ENCODE results near the gene GPR142. TPM values are rescaled to one million over a fixed set of nuclear protein-coding genes. Genes with fewer than 3 reads are reported as not detected.
A peak's percentile ranks its signal among the peaks of the same experiment; 100 is the strongest.

Gene GPR142
- total and polyA plus RNA-seq, 2 of the 8 experiments (the other 6 are each of a cell fraction or from before 2014, with no cell fraction given): 0.05 TPM; not detected in 1

DNA sequence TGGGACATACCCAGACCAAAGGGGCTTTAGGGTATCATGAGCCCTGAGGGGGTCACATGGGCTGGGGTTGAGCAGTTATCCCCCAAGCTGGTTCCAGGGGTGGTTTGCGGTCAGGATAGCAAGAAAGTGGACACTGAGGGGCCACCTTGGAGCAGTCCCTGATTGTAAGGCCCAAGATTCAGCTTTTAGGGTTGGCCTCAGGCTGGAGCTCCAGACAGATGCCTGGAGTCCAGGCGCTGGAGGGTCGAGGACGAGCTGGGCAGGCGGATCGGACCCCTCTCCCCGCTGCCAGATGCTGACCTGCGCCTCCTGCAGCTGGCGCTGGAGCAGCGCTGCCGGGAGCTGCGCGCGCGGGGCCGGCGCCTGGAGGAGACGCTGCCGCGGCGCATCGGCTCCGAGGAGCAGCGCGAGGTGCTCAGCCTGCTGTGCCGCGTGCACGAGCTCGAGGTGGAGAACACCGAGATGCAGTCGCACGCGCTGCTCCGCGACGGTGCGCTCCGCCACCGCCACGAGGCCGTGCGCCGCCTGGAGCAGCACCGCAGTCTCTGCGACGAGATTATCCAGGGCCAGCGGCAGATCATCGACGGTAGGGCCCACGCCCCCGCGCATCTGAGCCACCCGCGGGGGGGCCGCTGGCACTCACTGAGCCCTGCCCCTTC lies 15.6 kb upstream of the GPR142 start:
- FAIRE-seq (no peak), DNase-seq (ENCODE audit: low read depth in 1 of 2, low spot score in 2 of 2) (no peak)
- H4K8ac ChIP-seq (ENCODE audit: extremely low read depth, insufficient read depth, low read length): peak overlapping the region; percentile 87
- H3K27ac ChIP-seq (ENCODE audit: low read depth, low read length): no peak overlapping the region
- no peaks in the 10 kb centered on the region for H3K9me3 ChIP-seq (ENCODE audit: insufficient read depth in 2 of 2, low read depth in 1 of 2, low read length in 1 of 2)
- 0 out of 8 replicates have a peak, but pooled peaks cover 0 to 2% (median 0%) of the 10 kb centered on the region in 4 experiments for H3K36me3 ChIP-seq (ENCODE audit: control insufficient read depth in 2 of 4, insufficient read depth in 4 of 4, low read length in 3 of 4)
- H2BK20ac ChIP-seq (ENCODE audit: low read length): no peak overlapping the region
- H3K4me3 ChIP-seq (ENCODE audit: extremely low read depth in 1 of 4, insufficient read depth in 2 of 4, low read depth in 3 of 4, low read length in 4 of 4): peak overlapping the region; percentile 3 to 46 (median 16); a peak in 3 of 8 replicates
- H3K79me1 ChIP-seq (ENCODE audit: low read depth, low read length): no peaks in the 10 kb centered on the region
- peak overlapping the region; percentile 79; the same call in 1 of the 2 replicates for H2AFZ ChIP-seq (ENCODE audit: low read length)
- H2BK15ac ChIP-seq (ENCODE audit: low read length): no peak overlapping the region
- H4K91ac ChIP-seq (replicated peaks; ENCODE audit: insufficient read length, low read length): peak overlapping the region; percentile 81
- H3K14ac ChIP-seq (ENCODE audit: insufficient read length): no peak overlapping the region
- H3K23me2 ChIP-seq (ENCODE audit: low read depth, low read length): peaks cover 2% of the 10 kb centered on the region; the same call in 1 of the 2 replicates
- 10% methylated on average over 53 of the region's 55 CpGs; no CpG with 5 or more reads in 1 of the 2 experiments for WGBS, 2 experiments (ENCODE audit: extremely low coverage in 1 of 2, insufficient coverage in 1 of 2, insufficient read length in 1 of 2, insufficient replicate concordance in 2 of 2, low coverage in 1 of 2, low lambda C conversion rate in 2 of 2, missing lambda C conversion rate in 1 of 2)
- H3K27me3 ChIP-seq (replicated peaks in 1 of 4; ENCODE audit: control insufficient read depth in 3 of 4, extremely low read depth in 1 of 4, insufficient read depth in 3 of 4, low read length in 3 of 4): peaks cover 16 to 49% (median 34%) of the 10 kb centered on the region in 4 experiments
- peak overlapping the region; percentile 83; the same call in 1 of the 2 replicates for H3K18ac ChIP-seq (ENCODE audit: extremely low read depth, low read length)
- no peak overlapping the region for H4K5ac ChIP-seq (ENCODE audit: insufficient read length, low read depth, low read length)
- H2BK120ac ChIP-seq (replicated peaks; ENCODE audit: low read depth, low read length): no peak overlapping the region
- peaks cover 0 to 8% (median 6%) of the 10 kb centered on the region in 4 experiments; a peak in 5 of 7 replicates for H3K4me1 ChIP-seq (replicated peaks in 1 of 4; ENCODE audit: control insufficient read depth in 3 of 4, insufficient read depth in 4 of 4, low read length in 3 of 4)
- H2BK12ac ChIP-seq (ENCODE audit: low read depth, low read length): no peak overlapping the region; the same call in 1 of the 2 replicates
- no peak overlapping the region; a peak in 1 of 7 replicates for H3K9ac ChIP-seq (replicated peaks in 1 of 4; ENCODE audit: extremely low read depth in 1 of 4, low read depth in 3 of 4, low read length in 3 of 4)
- no peak overlapping the region for H3K23ac ChIP-seq (ENCODE audit: insufficient read length)
- H3K4me2 ChIP-seq (ENCODE audit: insufficient read depth in 1 of 2, low read depth in 2 of 2, low read length in 2 of 2): peak overlapping the region; percentile 49 to 67; a peak in 3 of 4 replicates
- H2BK5ac ChIP-seq (ENCODE audit: low read depth, low read length): no peak overlapping the region
- H3K79me2 ChIP-seq (ENCODE audit: control insufficient read depth in 1 of 2, insufficient read depth in 2 of 2, low read length in 2 of 2): no peaks in the 10 kb centered on the region
- ChIA-PET CTCF (ENCODE audit: partially characterized antibody) (interaction anchor here (0.6 to 11.2 kb wide), 28 partner anchors 8 to 248 kb away, joined by 3 to 114 read pairs (median 6); partner anchors contain the start of genes BTBD17 and GPR142), POLR2A (ENCODE audit: partially characterized antibody) (interaction anchor here (0.6 to 1.5 kb wide), 5 partner anchors 9 to 171 kb away, joined by 3 to 4 read pairs (median 3); no protein-coding TSS in a partner anchor)
- no peak overlapping the region for H2AK5ac ChIP-seq (ENCODE audit: low read depth, low read length)
- H4K20me1 ChIP-seq (replicated peaks in 1 of 2; ENCODE audit: control insufficient read depth in 1 of 2, insufficient read depth in 2 of 2, low read length in 2 of 2): peaks cover 0 to 3% of the 10 kb centered on the region in 2 experiments
- H3K56ac ChIP-seq (replicated peaks; ENCODE audit: insufficient read length, low read depth, low read length): no peak overlapping the region
- no peak overlapping the region for H3K4ac ChIP-seq (replicated peaks; ENCODE audit: insufficient read length, low read depth, low read length)
- TF ChIP-seq BACH1 (IDR thresholded peaks at IDR 0.05; ENCODE audit: low read length) (peak; percentile 34; the same call in 1 of the 2 replicates), CBX5 (IDR thresholded peaks at IDR 0.05; ENCODE audit: low read depth, low read length) (no peak), SRF (IDR thresholded peaks at IDR 0.05; ENCODE audit: low read depth, low read length) (0 out of 2 replicates have a peak, but pooled peaks have one; percentile 9), SAP30 (IDR thresholded peaks at IDR 0.05; ENCODE audit: insufficient read depth, insufficient replicate concordance, low read length) (no peak), CHD1 (IDR thresholded peaks at IDR 0.05; ENCODE audit: low read depth, low read length) (no peak), RXRA (IDR thresholded peaks at IDR 0.05; ENCODE audit: insufficient read depth, low read depth, low read length) (no peak), POLR2AphosphoS5 (IDR thresholded peaks at IDR 0.05; ENCODE audit: low read depth, low read length) (no peak), BRCA1 (IDR thresholded peaks at IDR 0.05; ENCODE audit: low read depth, low read length) (no peak), E2F6 (IDR thresholded peaks at IDR 0.05) (peak; percentile 98), SIRT6 (IDR thresholded peaks at IDR 0.05; ENCODE audit: low read length) (no peak)

Measured in H1 (cell line).